ENCODE data around the gene KDM7A. TPM values are rescaled to one million over a fixed set of nuclear protein-coding genes. Genes with fewer than 3 reads are reported as not detected.

The KDM7A gene
- total and polyA plus RNA-seq, 2 of the 8 experiments (the other 6 are each of a cell fraction or from before 2014, with no cell fraction given): 2.2 to 12.5 TPM

GRCh38 chr7:140085447-140085846 is 91.3 kb downstream of the KDM7A start (continued):
- TF ChIP-seq SAP30 (IDR thresholded peaks at IDR 0.05; ENCODE audit: insufficient read depth, insufficient replicate concordance, low read length) (no peak), SRF (IDR thresholded peaks at IDR 0.05; ENCODE audit: low read depth, low read length) (no peak), RNF2 (IDR thresholded peaks at IDR 0.05; ENCODE audit: borderline replicate concordance, low read depth, low read length, missing control alignments, poor library complexity, severe bottlenecking) (no peak), CTCF (IDR thresholded peaks at IDR 0.05; ENCODE audit: control extremely low read depth in 1 of 3, insufficient read depth in 1 of 3, low read depth in 1 of 3, low read length in 3 of 3) (no peak)
